ENCODE results near the gene MIDN. TPM values are rescaled to one million over a fixed set of nuclear protein-coding genes. Genes with fewer than 3 reads are reported as not detected.

The MIDN gene
- total RNA-seq, 2 donors from 2014 or later: 36.3 to 43.5 TPM

GRCh38 chr19:1283917-1284292 is 35.5 kb downstream of the MIDN start:
- Histone ChIP-seq H3K36me3 (replicated peaks in 1 of 2; ENCODE audit: insufficient read depth in 1 of 2, low read depth in 2 of 2) (peaks cover 0 to 3% of the 10 kb centered on the region in 2 donors), H3K4me3 (no peak overlapping the region), H3K4me1 (peaks cover 22% of the 10 kb centered on the region), H3K9me3 (no peaks in the 10 kb centered on the region), H3K27ac (no peak overlapping the region), H3K27me3 (peaks cover 0 to 25% of the 10 kb centered on the region in 2 donors)
- TF ChIP-seq POLR2A (IDR thresholded peaks at IDR 0.05): no peak
- TF ChIP-seq CTCF (IDR thresholded peaks at IDR 0.05): no peak
- ATAC-seq: no peak
- 39 to 81% methylated on average over 2 to 12 of the region's 12 CpGs for WGBS, 2 donors
- intact Hi-C loops (cut with DNase I): loop anchor here (10.0 kb wide), 1 partner anchor 231 kb away; the partner anchor contains the start of gene ADAMTSL5
- DNase-seq: no peak

- peaks cover 25% of the 10 kb centered on the region for H3K4me1 ChIP-seq
- no peaks in the 10 kb centered on the region for H3K36me3 ChIP-seq (replicated peaks in 1 of 2; ENCODE audit: insufficient read depth in 1 of 2, low read depth in 2 of 2)
- ATAC-seq: no peak
- H3K4me3 ChIP-seq: no peak overlapping the region
- no peaks in the 10 kb centered on the region for H3K9me3 ChIP-seq
- H3K27ac ChIP-seq: no peak overlapping the region
- 58 to 62% methylated on average over 12 to 20 of the region's 20 CpGs for WGBS, 2 donors
- intact Hi-C loops (cut with DNase I): loop anchor here (10.0 kb wide), 1 partner anchor 230 kb away; the partner anchor contains the start of gene ADAMTSL5
- peaks cover 0 to 25% of the 10 kb centered on the region in 2 donors for H3K27me3 ChIP-seq
- TF ChIP-seq CTCF (IDR thresholded peaks at IDR 0.05) (no peak), POLR2A (IDR thresholded peaks at IDR 0.05) (no peak)
- DNase-seq: no peak
Measured at GRCh38 chr19:1284293-1284978, 36.1 kb downstream of the MIDN start.

GRCh38 chr19:1284979-1285736 is 36.8 kb downstream of the MIDN start:
- DNase-seq (no peak), ATAC-seq (no peak)
- Histone ChIP-seq H3K27ac (no peak overlapping the region), H3K9me3 (no peaks in the 10 kb centered on the region), H3K36me3 (replicated peaks in 1 of 2; ENCODE audit: insufficient read depth in 1 of 2, low read depth in 2 of 2) (no peaks in the 10 kb centered on the region), H3K4me1 (peaks cover 25% of the 10 kb centered on the region), H3K4me3 (no peak overlapping the region), H3K27me3 (peaks cover 0 to 25% of the 10 kb centered on the region in 2 donors)
- 30 to 45% methylated on average over 6 to 38 of the region's 51 CpGs for WGBS, 2 donors
- intact Hi-C loops (cut with DNase I): loop anchor here (10.0 kb wide), 1 partner anchor 230 kb away; the partner anchor contains the start of gene ADAMTSL5
- TF ChIP-seq CTCF (IDR thresholded peaks at IDR 0.05): no peak
- no peak for TF ChIP-seq POLR2A (IDR thresholded peaks at IDR 0.05)

- Histone ChIP-seq H3K4me1 (peaks cover 25% of the 10 kb centered on the region), H3K9me3 (no peaks in the 10 kb centered on the region), H3K27ac (no peak within 1 kb of the TSS), H3K36me3 (replicated peaks in 1 of 2; ENCODE audit: insufficient read depth in 1 of 2, low read depth in 2 of 2) (no peaks in the 10 kb centered on the region), H3K4me3 (no peak within 1 kb of the TSS), H3K27me3 (peaks cover 0 to 30% of the 10 kb centered on the region in 2 donors)
- no peak for TF ChIP-seq POLR2A (IDR thresholded peaks at IDR 0.05)
- no peak for TF ChIP-seq CTCF (IDR thresholded peaks at IDR 0.05)
- 0% methylated on average over 49 of the region's 113 CpGs; no CpG with 5 or more reads in 1 of the 2 donors for WGBS, 2 donors
- DNase-seq: no peak
- ATAC-seq: no peak
- intact Hi-C loops (cut with DNase I): loop anchor here (10.0 kb wide), 1 partner anchor 229 kb away; the partner anchor contains the start of gene ADAMTSL5
Measured at GRCh38 chr19:1285737-1286360, 37.5 kb downstream of the MIDN start, which contains the start of gene EFNA2. EFNA2 (plus strand) TSS chr19:1285873; CDS start chr19:1286169, 296 bp downstream.

Measured in body of pancreas (tissue), 4 donors.